SK-N-SH treated with all-trans-retinoic acid at 6 μM for 48 hours (cell line): Measurements from ENCODE around the gene ERP29.
A peak's percentile ranks its signal among the peaks of the same experiment; 100 is the strongest.
"Not testable (repeated sequence)": the region's sequence is repeated elsewhere in the genome, so short reads cannot be mapped to it uniquely, and the experiment has no call there.

Experiments
- ATAC-seq: fragments of 200-7000 bp; cut with Tn5 transposase; 3 replicates; pipeline ENCODE4 v1.9.1; 2020; ENCODE audit warnings: mild to moderate bottlenecking, moderate library complexity
- ARNTL ChIP-seq: fragments of 450-650 bp; formaldehyde crosslinking; IDR thresholded peaks from 2 replicates; pipeline ENCODE4 v1.5.0; 2020; ENCODE audit warnings: low read depth, mild to moderate bottlenecking, moderate library complexity, borderline replicate concordance
- CREB5 ChIP-seq: fragments of 250-450 bp; sonication (Bioruptor Pico); IDR thresholded peaks from 2 replicates; pipeline ENCODE4 v1.5.1; 2020; ENCODE audit warnings: low read depth, mild to moderate bottlenecking, moderate library complexity
- CSRNP3 ChIP-seq: fragments of 250-450 bp; sonication (Bioruptor Pico); IDR thresholded peaks from 2 replicates; pipeline ENCODE4 v1.5.1; 2021; ENCODE audit warnings: mild to moderate bottlenecking, moderate library complexity
- ESRRG ChIP-seq: fragments of 250-450 bp; sonication (Bioruptor Pico); IDR thresholded peaks from 2 replicates; pipeline ENCODE4 v1.6.1; 2021; ENCODE audit warnings: mild to moderate bottlenecking
- GLIS3 ChIP-seq: fragments of 250-450 bp; sonication (Bioruptor Pico); IDR thresholded peaks from 2 replicates; pipeline ENCODE4 v1.5.0; 2020; ENCODE audit warnings: mild to moderate bottlenecking, moderate library complexity
- ISL1 ChIP-seq: fragments of 250-450 bp; sonication (Bioruptor Pico); IDR thresholded peaks from 2 replicates; pipeline ENCODE4 v2.1.2; 2022; ENCODE audit warnings: mild to moderate bottlenecking, moderate library complexity
- OSR1 ChIP-seq: fragments of 250-450 bp; sonication (Bioruptor Pico); IDR thresholded peaks from 2 replicates; pipeline ENCODE4 v1.8.0; 2022; ENCODE audit warnings: moderate library complexity, mild to moderate bottlenecking, inconsistent platforms
- POU6F1 ChIP-seq: fragments of 250-450 bp; sonication (Bioruptor Pico); IDR thresholded peaks from 2 replicates; pipeline ENCODE4 v1.8.0; 2021; ENCODE audit warnings: low read depth, mild to moderate bottlenecking, moderate library complexity, borderline replicate concordance
- PPARA ChIP-seq: fragments of 250-450 bp; sonication (Bioruptor Pico); IDR thresholded peaks from 2 replicates; pipeline ENCODE4 v1.5.0; 2020; ENCODE audit warnings: mild to moderate bottlenecking, borderline replicate concordance
- RARB ChIP-seq: fragments of 250-450 bp; sonication (Bioruptor Pico); IDR thresholded peaks from 2 replicates; pipeline ENCODE4 v1.8.0; 2021; ENCODE audit warnings: mild to moderate bottlenecking, moderate library complexity
- SNAI2 ChIP-seq: fragments of 250-450 bp; sonication (Bioruptor Pico); IDR thresholded peaks from 2 replicates; pipeline ENCODE4 v1.5.0; 2020; ENCODE audit warnings: mild to moderate bottlenecking, moderate library complexity
- TOX ChIP-seq: fragments of 250-450 bp; sonication (Bioruptor Pico); IDR thresholded peaks from 2 replicates; pipeline ENCODE4 v1.8.0; 2021; ENCODE audit warnings: mild to moderate bottlenecking, moderate library complexity, borderline replicate concordance
- TSHZ2 ChIP-seq: fragments of 250-450 bp; sonication (Bioruptor Pico); IDR thresholded peaks from 2 replicates; pipeline ENCODE4 v1.5.0; 2020; ENCODE audit warnings: mild to moderate bottlenecking, moderate library complexity
- ZC3H10 ChIP-seq: fragments of 250-450 bp; sonication (Bioruptor Pico); IDR thresholded peaks from 2 replicates; pipeline ENCODE4 v1.5.1; 2021; ENCODE audit warnings: mild to moderate bottlenecking, moderate library complexity
- ZFP3 ChIP-seq: fragments of 250-450 bp; sonication (Bioruptor Pico); IDR thresholded peaks from 2 replicates; pipeline ENCODE4 v1.5.0; 2020; ENCODE audit warnings: mild to moderate bottlenecking, moderate library complexity
- ZNF70 ChIP-seq: fragments of 450-650 bp; formaldehyde crosslinking; IDR thresholded peaks from 2 replicates; pipeline ENCODE4 v1.5.0; 2020; ENCODE audit warnings: mild to moderate bottlenecking, moderate library complexity
- ZNF8 ChIP-seq: fragments of 450-650 bp; formaldehyde crosslinking; IDR thresholded peaks from 2 replicates; pipeline ENCODE4 v1.5.0; 2020; ENCODE audit warnings: mild to moderate bottlenecking, moderate library complexity

ERP29 gene

GRCh38 chr12:112004041-112004440 lies 9.2 kb upstream of the ERP29 start (continued):
- TF ChIP-seq POU6F1 (no peak), GLIS3 (CRISPR knock-in tag) (no peak), SNAI2 (no peak)

- peak; percentile 74 for ATAC-seq
- TF ChIP-seq CSRNP3 (CRISPR knock-in tag): no peak
- TF ChIP-seq, all 23 proteins: peak for 0
These were observed 7.5 kb upstream of the ERP29 start for GRCh38 chr12:112005419-112006395.

- TF ChIP-seq ESRRG (CRISPR knock-in tag): no peak
- TF ChIP-seq SNAI2: no peak
- TF ChIP-seq PPARA: no peak
- TF ChIP-seq ZFP3 (CRISPR knock-in tag): no peak
- no peak for TF ChIP-seq ZC3H10 (CRISPR knock-in tag)
- TF ChIP-seq ARNTL: no peak
- TF ChIP-seq ISL1: no peak
- TF ChIP-seq OSR1 (CRISPR knock-in tag): no peak
- TF ChIP-seq TOX (CRISPR knock-in tag): no peak
- TF ChIP-seq ZNF70 (CRISPR knock-in tag): no peak
- TF ChIP-seq CSRNP3 (CRISPR knock-in tag): no peak
- no peak for TF ChIP-seq RARB (CRISPR knock-in tag)
- TF ChIP-seq CREB5 (CRISPR knock-in tag): no peak
- TF ChIP-seq, all 23 proteins: peak for 0
- ATAC-seq: no peak
These were observed 5.3 kb upstream of the ERP29 start for GRCh38 chr12:112007945-112008344.

- TF ChIP-seq OSR1 (CRISPR knock-in tag) (no peak), SNAI2 (no peak), ZNF8 (CRISPR knock-in tag) (no peak), ARNTL (no peak), POU6F1 (no peak), TOX (CRISPR knock-in tag) (no peak), ZFP3 (CRISPR knock-in tag) (no peak), TSHZ2 (CRISPR knock-in tag) (no peak)
- TF ChIP-seq, all 23 proteins: peak for 0
- ATAC-seq: no peak
These were observed 4.3 kb upstream of the ERP29 start for GRCh38 chr12:112008918-112009317.

GRCh38 chr12:112009596-112009995 lies 3.6 kb upstream of the ERP29 start:
- ATAC-seq: not testable (repeated sequence)
